ENCODE data around the gene METTL8. TPM values are rescaled to one million over a fixed set of nuclear protein-coding genes. Genes with fewer than 3 reads are reported as not detected.

Gene METTL8
- polyA plus RNA-seq, 3 donors = 3.3 to 9.8 (median 6.9) TPM

DNA sequence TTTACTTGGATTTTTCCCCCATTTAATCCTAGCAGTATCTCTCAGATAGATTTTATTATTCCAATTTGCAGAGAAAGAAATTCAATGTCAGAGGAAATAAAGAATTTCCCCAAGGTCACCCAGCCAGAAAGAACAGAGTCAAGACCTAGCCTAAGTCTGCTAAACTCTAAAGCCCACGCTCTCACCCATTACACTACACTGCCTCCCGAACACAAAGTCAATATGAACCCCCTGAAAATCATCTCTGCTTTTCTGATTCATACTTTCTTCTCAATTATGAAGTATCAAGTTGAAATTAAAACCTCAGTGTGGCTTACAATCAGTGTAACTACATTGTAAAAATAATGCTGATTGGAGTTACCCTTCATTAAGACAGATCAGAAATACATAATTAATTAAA is 89.6 kb downstream of the METTL8 start:
- no peak overlapping the region for H2AFZ ChIP-seq (ENCODE audit: insufficient read depth, low read depth, low read length, poor library complexity, severe bottlenecking)
- Mint-ChIP-seq H3K27ac (no peak overlapping the region), H3K36me3 (no peaks in the 10 kb centered on the region), H3K4me1 (peaks cover 10% of the 10 kb centered on the region), H3K27me3 (ENCODE audit: low read depth in 3 of 3) (peaks cover 0 to 2% (median 1%) of the 10 kb centered on the region in 3 donors), H3K4me3 (no peak overlapping the region), H3K9me3 (peaks cover 0 to 3% (median 0%) of the 10 kb centered on the region in 7 donors)
- H3K36me3 ChIP-seq (replicated peaks in 1 of 2; ENCODE audit: control insufficient read depth in 1 of 2, insufficient read depth in 2 of 2, low read length in 2 of 2) = no peaks in the 10 kb centered on the region
- DNase-seq = no peak
- intact Hi-C loops (cut with micrococcal nuclease) = no loop called here
- H3K79me2 ChIP-seq (ENCODE audit: insufficient read depth, low read length) = no peaks in the 10 kb centered on the region
- no peak overlapping the region for H3K4me3 ChIP-seq (replicated peaks in 1 of 3; ENCODE audit: low read depth in 2 of 3, low read length in 3 of 3)
- H3K27ac ChIP-seq (ENCODE audit: low read depth in 1 of 2, low read length in 2 of 2) = no peak overlapping the region
- no peaks in the 10 kb centered on the region for H3K4me1 ChIP-seq (ENCODE audit: control insufficient read depth in 1 of 2, insufficient read depth in 2 of 2, low read length in 2 of 2)
- no peak for TF ChIP-seq CTCF (IDR thresholded peaks at IDR 0.05)
- H3K9ac ChIP-seq (ENCODE audit: insufficient read depth, low read length, poor library complexity, severe bottlenecking) = no peak overlapping the region
- H3K4me2 ChIP-seq (replicated peaks; ENCODE audit: extremely low read depth, low read length, poor library complexity, severe bottlenecking) = no peak overlapping the region
- WGBS (ENCODE audit: insufficient coverage) = no CpG with 5 or more reads among the region's 2 CpGs
- no peaks in the 10 kb centered on the region for H4K20me1 ChIP-seq (ENCODE audit: insufficient read depth, low read length)
- no peaks in the 10 kb centered on the region for H3K27me3 ChIP-seq (ENCODE audit: control insufficient read depth in 2 of 2, insufficient read depth in 2 of 2, low read length in 2 of 2)
- no peaks in the 10 kb centered on the region for H3K9me3 ChIP-seq (replicated peaks in 1 of 2; ENCODE audit: control insufficient read depth in 1 of 2, insufficient read depth in 1 of 2, low read length in 2 of 2)

DNA sequence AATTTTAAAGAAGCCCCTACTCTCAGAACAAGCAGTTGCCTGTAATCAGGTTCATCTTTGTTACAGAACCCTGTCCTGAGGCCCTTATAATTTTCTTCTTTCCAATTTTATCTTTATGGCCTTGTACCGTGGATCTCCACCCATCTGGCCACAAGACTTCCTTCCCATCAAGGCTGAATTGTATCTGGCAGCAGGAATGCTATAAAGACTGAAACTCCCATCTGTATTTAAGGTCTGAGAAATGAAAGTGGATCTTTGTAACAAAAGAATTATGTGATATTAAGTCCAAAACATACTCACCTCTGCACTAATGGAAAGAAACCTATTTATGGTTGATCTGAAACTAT is 91.8 kb downstream of the METTL8 start:
- H3K36me3 ChIP-seq (replicated peaks in 1 of 2; ENCODE audit: control insufficient read depth in 1 of 2, insufficient read depth in 2 of 2, low read length in 2 of 2) = no peaks in the 10 kb centered on the region
- H3K27me3 ChIP-seq (ENCODE audit: control insufficient read depth in 2 of 2, insufficient read depth in 2 of 2, low read length in 2 of 2) = no peaks in the 10 kb centered on the region
- Mint-ChIP-seq H3K9me3 (peaks cover 0 to 3% (median 0%) of the 10 kb centered on the region in 7 donors), H3K4me1 (peaks cover 6% of the 10 kb centered on the region), H3K4me3 (no peak overlapping the region), H3K36me3 (no peaks in the 10 kb centered on the region), H3K27me3 (ENCODE audit: low read depth in 3 of 3) (peaks cover 0 to 2% (median 1%) of the 10 kb centered on the region in 3 donors), H3K27ac (peak overlapping the region in 1 of 7 donors; percentile 48)
- no peaks in the 10 kb centered on the region for H3K4me1 ChIP-seq (ENCODE audit: control insufficient read depth in 1 of 2, insufficient read depth in 2 of 2, low read length in 2 of 2)
- WGBS (ENCODE audit: insufficient coverage) = no CpG with 5 or more reads among the region's 1 CpG
- TF ChIP-seq CTCF (IDR thresholded peaks at IDR 0.05) = no peak
- no peaks in the 10 kb centered on the region for H3K9me3 ChIP-seq (replicated peaks in 1 of 2; ENCODE audit: control insufficient read depth in 1 of 2, insufficient read depth in 1 of 2, low read length in 2 of 2)
- H3K4me3 ChIP-seq (replicated peaks in 1 of 3; ENCODE audit: low read depth in 2 of 3, low read length in 3 of 3) = no peak overlapping the region
- no peak overlapping the region for H2AFZ ChIP-seq (ENCODE audit: insufficient read depth, low read depth, low read length, poor library complexity, severe bottlenecking)
- H3K27ac ChIP-seq (ENCODE audit: low read depth in 1 of 2, low read length in 2 of 2) = no peak overlapping the region
- H3K4me2 ChIP-seq (replicated peaks; ENCODE audit: extremely low read depth, low read length, poor library complexity, severe bottlenecking) = no peak overlapping the region
- intact Hi-C loops (cut with micrococcal nuclease) = no loop called here
- no peak overlapping the region for H3K9ac ChIP-seq (ENCODE audit: insufficient read depth, low read length, poor library complexity, severe bottlenecking)
- no peak for DNase-seq
- no peaks in the 10 kb centered on the region for H4K20me1 ChIP-seq (ENCODE audit: insufficient read depth, low read length)
- no peaks in the 10 kb centered on the region for H3K79me2 ChIP-seq (ENCODE audit: insufficient read depth, low read length)

Data from CD14-positive monocyte (primary cell).